ENCODE results near the gene CCDC90B. TPM values are rescaled to one million over a fixed set of nuclear protein-coding genes. Genes with fewer than 3 reads are reported as not detected.
A peak's percentile ranks its signal among the peaks of the same experiment; 100 is the strongest.

CCDC90B gene
- total and polyA plus RNA-seq, 2 of the 13 experiments (the other 11 are each of a cell fraction or from before 2014, with no cell fraction given), result 17.1 to 46.1 TPM

GRCh38 chr11:83252941-83253340 is 33.2 kb downstream of the CCDC90B start (continued):
- TF ChIP-seq SMC3 (IDR thresholded peaks at IDR 0.05; ENCODE audit: low read length) (no peak), RAD21 (CRISPR knock-in tag; IDR thresholded peaks at IDR 0.05) (no peak), NCOA2 (CRISPR knock-in tag; IDR thresholded peaks at IDR 0.05) (peak; percentile 76), ZBTB25 (CRISPR knock-in tag; IDR thresholded peaks at IDR 0.05) (no peak), ETS1 (CRISPR knock-in tag; IDR thresholded peaks at IDR 0.05) (no peak), ISX (CRISPR knock-in tag; conservative IDR thresholded peaks at IDR 0.05) (no peak), ZNF749 (CRISPR knock-in tag; IDR thresholded peaks at IDR 0.05; ENCODE audit: borderline replicate concordance) (no peak), IKZF1 (IDR thresholded peaks at IDR 0.05) (no peak), MED13 (CRISPR knock-in tag; IDR thresholded peaks at IDR 0.05) (no peak), CCDC6 (CRISPR knock-in tag; IDR thresholded peaks at IDR 0.05) (no peak), EHMT2 (IDR thresholded peaks at IDR 0.05; ENCODE audit: borderline replicate concordance, low read depth, low read length) (peak; percentile 75; the same call in 1 of the 2 replicates), NFKBIZ (CRISPR knock-in tag; IDR thresholded peaks at IDR 0.05) (no peak), ATF3 (CRISPR knock-in tag; IDR thresholded peaks at IDR 0.05) (no peak), NFYC (CRISPR knock-in tag; IDR thresholded peaks at IDR 0.05) (no peak), ZNF3 (CRISPR knock-in tag; IDR thresholded peaks at IDR 0.05) (no peak), CENPX (CRISPR knock-in tag; IDR thresholded peaks at IDR 0.05) (no peak), ASH2L (IDR thresholded peaks at IDR 0.05; ENCODE audit: insufficient read length, low read depth, low read length) (peak; percentile 86), EZH2 (conservative IDR thresholded peaks at IDR 0.05; ENCODE audit: low read depth, low read length) (no peak), MXD3 (CRISPR knock-in tag; IDR thresholded peaks at IDR 0.05) (no peak), ZNF556 (CRISPR knock-in tag; IDR thresholded peaks at IDR 0.05; ENCODE audit: borderline replicate concordance) (no peak), CBX1 (IDR thresholded peaks at IDR 0.05; ENCODE audit: low read depth) (no peak), MYNN (CRISPR knock-in tag; IDR thresholded peaks at IDR 0.05; ENCODE audit: low read depth) (no peak), ZBTB39 (CRISPR knock-in tag; IDR thresholded peaks at IDR 0.05) (no peak), ZNF576 (CRISPR knock-in tag; IDR thresholded peaks at IDR 0.05) (no peak), LRRFIP1 (CRISPR knock-in tag; conservative IDR thresholded peaks at IDR 0.05) (no peak), KLF9 (CRISPR knock-in tag; IDR thresholded peaks at IDR 0.05; ENCODE audit: low read depth) (no peak)

All from HepG2 (cell line).